Mucosa of descending colon (tissue), 3 donors: Measurements from ENCODE around the gene JPH2. TPM values are rescaled to one million over a fixed set of nuclear protein-coding genes. Genes with fewer than 3 reads are reported as not detected.
A peak's percentile ranks its signal among the peaks of the same experiment; 100 is the strongest.

ENCODE experiments used
- ATAC-seq: fragments of 200-7000 bp; cut with Tn5 transposase; one replicate; pipeline ENCODE4 v1.9.1; 2020; ENCODE audit warnings: mild to moderate bottlenecking, moderate library complexity
- DNase-seq, 3 donors: peaks; one replicate each; pipeline ENCODE4 v3.0.0-alpha.2; 2020
- H3K36me3 ChIP-seq: fragments of 200-600 bp; one replicate; pipeline ENCODE4 v1.8.0; 2021; ENCODE audit warnings: low read depth, mild to moderate bottlenecking
- H3K4me1 ChIP-seq: fragments of 200-600 bp; one replicate; pipeline ENCODE4 v1.8.0; 2021; ENCODE audit warnings: low read depth, mild to moderate bottlenecking
- H3K4me3 ChIP-seq: fragments of 200-600 bp; one replicate; pipeline ENCODE4 v1.8.0; 2021; ENCODE audit warnings: mild to moderate bottlenecking
- H3K9me3 ChIP-seq: fragments of 200-600 bp; one replicate; pipeline ENCODE4 v1.8.0; 2021; ENCODE audit warnings: mild to moderate bottlenecking
- CTCF ChIP-seq: fragments of 200-600 bp; IDR thresholded peaks from one replicate; pipeline ENCODE4 v1.8.0; 2022; ENCODE audit warnings: antibody characterized with exemption, mild to moderate bottlenecking
- intact Hi-C, 2 donors: fragments of 100-400 bp; cut with DNase I in 1 of 2; cut with micrococcal nuclease in 1 of 2; formaldehyde crosslinking; loops; one replicate each; pipeline versions ENCODE4 v1.11.0 to v1.11.1; 2022; cut with DNase I, micrococcal nuclease
- total RNA-seq, 3 donors: library from RNA; stranded (reverse); fragmentation: NEBNext Ultra II Directional in 2 of 3; extraction: Animal tissue kit (Norgen Biotek cat#: 25700) in 2 of 3; gene quantifications; one replicate each; pipeline versions ENCODE4 v1.2.1 to v1.2.4, GENCODE V29; 2021 to 2023
- donor health status: DM: no; HTN: no; CAD: no; lungs with moderate emphysema.
- donor health status: DM: no; HTN: no; CAD: no.
- donor health status: DM: no; HTN: yes; CAD: no.

Gene JPH2
- total RNA-seq, 3 donors from 2014 or later: 2.3 to 87.3 (median 8.3) TPM

GRCh38 chr20:44206132-44206531 lies 19.1 kb upstream of the JPH2 start:
- TF ChIP-seq CTCF: no peak
- no peaks in the 10 kb centered on the region for H3K9me3 ChIP-seq
- ATAC-seq: no peak
- no peak for DNase-seq
- intact Hi-C loops: no loop called here
- H3K4me3 ChIP-seq: no peak overlapping the region
- peaks cover 3% of the 10 kb centered on the region for H3K36me3 ChIP-seq
- H3K4me1 ChIP-seq: peaks cover 33% of the 10 kb centered on the region

- no peak overlapping the region for H3K4me3 ChIP-seq
- DNase-seq (no peak), ATAC-seq (no peak)
- no peaks in the 10 kb centered on the region for H3K9me3 ChIP-seq
- TF ChIP-seq CTCF: no peak
- H3K36me3 ChIP-seq: peaks cover 3% of the 10 kb centered on the region
- H3K4me1 ChIP-seq: peaks cover 29% of the 10 kb centered on the region
- intact Hi-C loops: no loop called here
Observed at GRCh38 chr20:44204832-44205215, 17.8 kb upstream of the JPH2 start.

- peaks cover 3% of the 10 kb centered on the region for H3K36me3 ChIP-seq
- no peak for DNase-seq
- H3K4me1 ChIP-seq: peaks cover 26% of the 10 kb centered on the region
- peak; percentile 82 for ATAC-seq
- no peaks in the 10 kb centered on the region for H3K9me3 ChIP-seq
- TF ChIP-seq CTCF: no peak
- no peak overlapping the region for H3K4me3 ChIP-seq
- intact Hi-C loops: no loop called here
Observed at GRCh38 chr20:44204156-44204831, 17.3 kb upstream of the JPH2 start.

- Histone ChIP-seq H3K36me3 (peaks cover 3% of the 10 kb centered on the region), H3K4me1 (peaks cover 14% of the 10 kb centered on the region), H3K4me3 (no peak overlapping the region), H3K9me3 (no peaks in the 10 kb centered on the region)
- TF ChIP-seq CTCF: no peak
- DNase-seq (no peak), ATAC-seq (no peak)
- intact Hi-C loops: no loop called here
Observed at GRCh38 chr20:44203161-44203560, 16.2 kb upstream of the JPH2 start.

- DNase-seq: no peak
- H3K36me3 ChIP-seq: peaks cover 3% of the 10 kb centered on the region
- intact Hi-C loops: no loop called here
- ATAC-seq: no peak
- peaks cover 6% of the 10 kb centered on the region for H3K4me1 ChIP-seq
- no peak for TF ChIP-seq CTCF
- H3K9me3 ChIP-seq: no peaks in the 10 kb centered on the region
- H3K4me3 ChIP-seq: no peak overlapping the region
Observed at GRCh38 chr20:44200983-44201382, 14.0 kb upstream of the JPH2 start.

GRCh38 chr20:44200371-44200770 lies 13.4 kb upstream of the JPH2 start:
- no peaks in the 10 kb centered on the region for H3K9me3 ChIP-seq
- DNase-seq (no peak), ATAC-seq (no peak)
- H3K4me3 ChIP-seq: no peak overlapping the region
- H3K4me1 ChIP-seq: peaks cover 6% of the 10 kb centered on the region
- peaks cover 3% of the 10 kb centered on the region for H3K36me3 ChIP-seq
- intact Hi-C loops: no loop called here
- TF ChIP-seq CTCF: no peak
